Activated T-cell treated with anti-CD3 and anti-CD28 coated beads, Interleukin-2, amount 50 U/mL, for 4 hours (primary cell): Measurements from ENCODE around the gene VSIR. TPM values are rescaled to one million over a fixed set of nuclear protein-coding genes. Genes with fewer than 3 reads are reported as not detected.

Experiments used
- ATAC-seq, 2 donors: fragments of 200-7000 bp; cut with Tn5 transposase; one replicate each; pipeline ENCODE4 v1.10.0; 2021
- DNase-seq: peaks from one replicate; pipeline ENCODE4 v3.0.0-alpha.2; 2020
- H3K27me3 Mint-ChIP-seq: one replicate; pipeline ENCODE4 v1.8.0; 2021; ENCODE audit warnings: low read depth, mixed read lengths
- H3K36me3 Mint-ChIP-seq: one replicate; pipeline ENCODE4 v1.8.0; 2022; ENCODE audit warnings: mixed read lengths; ENCODE audit not compliant: insufficient read depth
- H3K4me1 Mint-ChIP-seq: one replicate; pipeline ENCODE4 v1.8.0; 2021; ENCODE audit warnings: low read depth, mixed read lengths
- H3K4me3 Mint-ChIP-seq: one replicate; pipeline ENCODE4 v1.8.0; 2021; ENCODE audit warnings: mild to moderate bottlenecking, moderate library complexity, mixed read lengths
- H3K9me3 Mint-ChIP-seq: one replicate; pipeline ENCODE4 v1.8.0; 2021; ENCODE audit warnings: mixed read lengths
- total RNA-seq, 3 donors: library from RNA; stranded (reverse); gene quantifications; one replicate each; pipeline ENCODE4 v1.2.1, GENCODE V29; 2021

The VSIR gene
- total RNA-seq, 3 donors from 2014 or later = 238 to 274 (median 240) TPM

DNA sequence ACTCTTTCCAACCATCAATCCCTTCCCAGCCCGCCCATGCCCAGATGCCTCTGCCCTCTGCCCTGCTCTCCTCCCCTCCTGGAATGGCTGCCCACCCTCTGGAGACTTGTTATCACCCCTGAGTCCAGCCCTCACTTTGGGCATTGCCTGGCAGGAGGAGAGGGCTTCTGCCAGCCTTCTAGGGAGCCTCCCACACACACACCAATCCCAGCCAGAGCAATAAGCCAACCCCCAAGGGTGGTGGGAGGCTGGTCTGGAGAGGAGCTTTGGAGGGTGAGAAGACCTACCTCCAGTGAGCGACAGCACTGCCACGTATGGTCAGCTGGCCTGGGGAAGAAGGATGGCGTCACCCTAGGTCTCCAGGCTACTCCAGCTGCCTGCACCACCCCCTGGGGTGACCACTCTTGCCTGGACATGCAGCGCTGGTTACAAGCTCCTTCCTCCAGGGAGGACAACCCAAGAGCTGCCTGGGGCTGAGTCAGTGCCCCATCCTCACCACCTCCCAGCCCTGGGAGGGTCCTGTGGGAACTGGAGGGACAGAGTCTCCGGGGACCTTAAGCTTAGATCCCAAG, 62.2 kb downstream of the VSIR start:
- Mint-ChIP-seq H3K4me3 (no peak overlapping the region), H3K27me3 (no peaks in the 10 kb centered on the region), H3K9me3 (no peaks in the 10 kb centered on the region), H3K4me1 (peaks cover 66% of the 10 kb centered on the region), H3K36me3 (no peaks in the 10 kb centered on the region)
- DNase-seq = no peak
- no peak for ATAC-seq

DNA sequence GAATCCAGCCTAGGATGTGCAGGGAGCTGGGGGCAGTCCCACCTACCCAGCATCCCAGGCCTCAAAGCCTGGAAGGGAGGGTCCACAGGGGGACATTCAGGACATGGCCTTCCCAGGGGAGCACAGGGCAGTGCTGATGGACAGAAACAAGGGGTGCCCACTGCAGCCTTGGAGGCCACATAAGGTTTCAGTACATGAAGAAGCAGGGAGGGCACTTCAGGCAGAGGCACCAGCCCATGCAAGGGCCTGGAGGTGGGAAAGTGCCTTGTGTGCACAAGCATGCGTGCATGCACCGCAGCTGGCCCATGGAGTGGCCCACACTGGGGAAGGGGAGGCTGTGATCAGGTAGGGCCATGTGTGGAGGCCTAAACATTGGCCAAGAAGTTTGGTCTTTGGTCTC, 62.8 kb downstream of the VSIR start:
- ATAC-seq = no peak
- H3K9me3 Mint-ChIP-seq = no peaks in the 10 kb centered on the region
- H3K4me3 Mint-ChIP-seq = no peak overlapping the region
- DNase-seq = no peak
- no peaks in the 10 kb centered on the region for H3K27me3 Mint-ChIP-seq
- no peaks in the 10 kb centered on the region for H3K36me3 Mint-ChIP-seq
- H3K4me1 Mint-ChIP-seq = peaks cover 61% of the 10 kb centered on the region

DNA sequence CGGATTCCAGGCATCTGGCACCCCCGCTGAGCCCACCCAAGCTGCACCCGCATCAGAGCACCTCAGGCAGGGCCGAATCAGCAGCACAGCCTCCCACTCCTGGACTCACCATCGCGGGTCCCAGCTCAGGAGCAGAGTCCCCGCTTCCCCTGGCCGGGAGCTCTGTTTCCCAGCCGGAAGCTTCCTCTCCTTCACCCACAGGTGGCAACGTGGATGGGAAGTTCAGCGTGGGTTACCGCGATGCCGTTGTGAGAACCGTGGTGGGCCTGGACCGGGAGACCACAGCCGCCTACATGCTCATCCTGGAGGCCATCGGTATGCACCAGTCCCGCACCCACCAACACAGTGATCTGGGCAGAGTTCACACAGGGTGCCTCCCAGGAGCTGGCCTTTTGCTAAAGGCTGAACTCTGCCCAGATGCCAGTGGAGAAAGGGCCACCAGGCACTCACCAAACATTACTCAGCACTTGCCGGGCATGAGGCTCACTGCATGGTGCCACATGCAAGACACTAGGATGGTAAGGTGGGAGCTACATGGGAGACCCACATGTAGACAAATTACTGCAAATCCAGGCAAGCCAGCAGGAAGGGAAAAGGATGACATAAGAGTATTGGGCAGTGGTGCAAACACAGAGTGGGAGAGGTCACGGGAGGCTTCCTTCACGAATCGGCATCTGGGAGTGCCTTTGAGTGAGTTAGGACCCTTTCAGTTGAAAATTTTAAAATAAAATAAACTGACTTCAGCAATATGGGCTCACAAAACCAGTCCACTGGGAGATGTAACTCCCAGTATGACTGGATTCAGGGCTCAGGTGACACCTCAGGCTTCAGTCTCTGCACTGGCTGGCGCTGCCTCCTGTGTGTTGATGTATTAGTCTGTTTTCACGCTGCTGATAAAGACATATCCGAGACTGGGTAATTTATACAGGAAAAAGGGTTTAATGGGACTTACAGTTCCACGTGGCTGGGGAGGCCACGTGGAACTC, 64.1 kb downstream of the VSIR start:
- Mint-ChIP-seq H3K27me3 (no peaks in the 10 kb centered on the region), H3K36me3 (no peaks in the 10 kb centered on the region), H3K9me3 (no peaks in the 10 kb centered on the region), H3K4me1 (peaks cover 49% of the 10 kb centered on the region), H3K4me3 (no peak overlapping the region)
- DNase-seq = no peak
- no peak for ATAC-seq

DNA sequence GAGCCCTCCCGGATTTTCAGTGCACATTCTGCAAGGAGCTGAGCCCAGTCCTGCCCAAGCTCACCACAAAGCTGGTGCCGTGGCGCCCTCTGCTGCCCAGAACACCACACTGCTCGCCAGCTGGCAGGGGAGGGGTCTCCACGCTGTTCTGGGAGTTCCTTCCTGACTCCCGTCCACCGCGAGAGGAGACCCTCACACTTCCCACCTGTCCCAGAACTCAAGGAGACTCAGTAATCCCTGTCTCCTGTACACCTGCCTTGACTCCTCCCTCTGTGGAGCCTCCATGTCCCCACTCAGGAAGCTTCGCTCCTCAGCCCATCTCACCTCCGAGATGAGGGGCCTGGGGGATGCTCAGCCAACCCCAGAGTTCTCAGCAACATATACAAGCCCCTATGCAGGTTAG, 65.0 kb downstream of the VSIR start:
- Mint-ChIP-seq H3K4me1 (peaks cover 40% of the 10 kb centered on the region), H3K36me3 (no peaks in the 10 kb centered on the region), H3K27me3 (no peaks in the 10 kb centered on the region), H3K9me3 (no peaks in the 10 kb centered on the region), H3K4me3 (no peak overlapping the region)
- ATAC-seq = peak; percentile 63 to 67
- DNase-seq = peak; percentile 69

DNA sequence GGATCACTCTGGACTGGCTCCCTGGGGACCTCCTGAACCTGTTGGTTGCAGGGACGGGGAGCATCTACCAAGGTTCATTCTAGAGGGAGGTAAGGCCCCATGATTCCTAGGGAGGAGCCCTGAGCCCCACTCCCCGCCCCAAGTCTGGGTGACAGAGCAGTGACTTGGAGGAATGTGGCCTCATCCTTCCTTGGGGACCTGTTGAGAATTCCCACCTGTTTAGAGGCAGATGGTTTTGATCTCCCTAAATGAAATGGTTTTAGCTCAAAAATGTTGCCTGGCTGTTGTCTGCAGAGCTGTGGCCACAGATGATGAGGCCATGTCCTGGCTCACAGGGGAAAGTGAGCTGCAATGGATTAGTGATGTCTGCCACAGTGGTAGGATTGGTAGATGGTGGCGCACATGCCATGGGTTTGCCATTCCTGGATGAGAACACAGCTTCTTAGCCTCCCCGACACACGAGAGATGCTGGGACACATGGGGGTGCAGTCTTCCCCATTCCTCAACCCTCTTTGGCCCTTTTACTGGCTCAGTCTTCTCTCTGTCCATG, 66.0 kb downstream of the VSIR start:
- DNase-seq (no peak), ATAC-seq (no peak)
- no peaks in the 10 kb centered on the region for H3K36me3 Mint-ChIP-seq
- H3K4me1 Mint-ChIP-seq = peaks cover 31% of the 10 kb centered on the region
- H3K4me3 Mint-ChIP-seq = no peak overlapping the region
- no peaks in the 10 kb centered on the region for H3K9me3 Mint-ChIP-seq
- H3K27me3 Mint-ChIP-seq = no peaks in the 10 kb centered on the region

DNA sequence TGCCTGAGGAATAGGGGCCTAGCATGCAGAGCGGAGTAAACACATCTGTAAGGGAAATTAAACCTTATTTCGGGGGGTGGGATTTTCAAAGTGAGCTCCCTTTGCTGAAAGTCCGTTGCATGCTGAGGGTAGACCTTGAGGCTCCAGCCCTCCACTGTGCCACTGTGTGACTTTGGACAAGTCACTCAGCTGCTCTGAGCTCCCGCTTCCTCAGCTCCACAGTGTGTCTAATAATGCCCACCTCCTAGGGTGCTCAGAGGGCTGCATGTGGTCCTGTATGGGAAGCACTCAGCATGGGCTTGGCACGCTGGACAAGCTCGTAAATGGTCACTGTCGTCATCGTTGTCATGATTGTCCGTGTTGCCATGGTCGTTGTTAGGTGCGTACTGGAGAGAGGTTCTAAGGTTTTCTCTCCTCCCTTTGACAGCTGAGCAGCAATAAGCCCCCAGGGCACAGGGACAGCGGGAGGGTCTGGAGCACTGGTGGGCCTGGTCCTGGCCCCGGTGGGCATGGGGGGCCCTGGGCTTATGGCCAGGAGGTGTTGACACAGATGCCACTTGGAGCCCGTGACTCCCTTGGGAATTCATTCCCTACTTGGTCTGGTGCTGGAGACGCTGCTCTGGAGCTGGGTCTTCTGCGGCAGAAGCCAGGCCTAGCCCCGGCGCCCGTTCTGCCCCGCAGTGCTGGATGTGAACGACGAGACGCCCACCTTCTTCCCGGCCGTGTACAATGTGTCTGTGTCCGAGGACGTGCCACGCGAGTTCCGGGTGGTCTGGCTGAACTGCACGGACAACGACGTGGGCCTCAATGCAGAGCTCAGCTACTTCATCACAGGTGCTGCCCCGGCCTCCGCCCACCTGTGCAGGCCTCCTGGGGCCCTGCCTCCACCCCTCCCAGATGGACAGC, 66.9 kb downstream of the VSIR start:
- Mint-ChIP-seq H3K9me3 (no peaks in the 10 kb centered on the region), H3K36me3 (no peaks in the 10 kb centered on the region), H3K27me3 (no peaks in the 10 kb centered on the region), H3K4me3 (no peak overlapping the region), H3K4me1 (peaks cover 22% of the 10 kb centered on the region)
- DNase-seq (no peak), ATAC-seq (no peak)

DNA sequence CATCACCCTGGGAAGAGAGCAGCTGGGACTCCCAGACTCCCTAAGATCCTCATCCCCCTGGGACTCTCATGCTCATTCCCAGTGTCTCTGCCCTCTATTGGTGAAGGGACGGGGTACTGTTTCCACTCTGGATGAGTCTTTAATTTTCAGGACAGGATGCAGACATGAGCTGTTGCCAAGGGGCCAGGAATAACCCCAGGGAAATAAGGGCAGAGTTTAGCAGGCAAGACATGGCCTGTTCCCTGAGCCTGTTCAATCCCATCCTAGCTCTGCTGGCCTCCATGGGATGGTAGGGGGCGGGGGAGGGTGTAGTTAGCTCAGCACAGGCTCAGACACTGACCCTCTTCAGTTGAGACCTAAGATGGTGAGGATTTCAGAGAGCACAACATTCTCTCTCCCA, 67.7 kb downstream of the VSIR start:
- ATAC-seq (no peak), DNase-seq (no peak)
- Mint-ChIP-seq H3K4me1 (peaks cover 21% of the 10 kb centered on the region), H3K9me3 (no peaks in the 10 kb centered on the region), H3K36me3 (no peaks in the 10 kb centered on the region), H3K27me3 (no peaks in the 10 kb centered on the region), H3K4me3 (no peak overlapping the region)

DNA sequence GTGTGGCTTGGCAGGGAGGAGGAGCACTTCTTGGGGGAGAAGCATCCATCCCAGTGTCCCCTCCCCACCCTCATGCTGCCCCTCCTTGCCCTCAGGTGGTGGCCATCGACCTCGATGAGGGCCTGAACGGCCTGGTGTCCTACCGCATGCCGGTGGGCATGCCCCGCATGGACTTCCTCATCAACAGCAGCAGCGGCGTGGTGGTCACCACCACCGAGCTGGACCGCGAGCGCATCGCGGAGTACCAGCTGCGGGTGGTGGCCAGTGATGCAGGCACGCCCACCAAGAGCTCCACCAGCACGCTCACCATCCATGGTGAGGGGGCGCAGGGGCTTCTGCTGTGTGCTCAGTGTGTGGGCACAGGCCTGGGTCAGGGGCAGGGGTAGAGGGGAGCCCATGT, 68.5 kb downstream of the VSIR start:
- Mint-ChIP-seq H3K36me3 (no peaks in the 10 kb centered on the region), H3K4me3 (no peak overlapping the region), H3K9me3 (no peaks in the 10 kb centered on the region)

DNA sequence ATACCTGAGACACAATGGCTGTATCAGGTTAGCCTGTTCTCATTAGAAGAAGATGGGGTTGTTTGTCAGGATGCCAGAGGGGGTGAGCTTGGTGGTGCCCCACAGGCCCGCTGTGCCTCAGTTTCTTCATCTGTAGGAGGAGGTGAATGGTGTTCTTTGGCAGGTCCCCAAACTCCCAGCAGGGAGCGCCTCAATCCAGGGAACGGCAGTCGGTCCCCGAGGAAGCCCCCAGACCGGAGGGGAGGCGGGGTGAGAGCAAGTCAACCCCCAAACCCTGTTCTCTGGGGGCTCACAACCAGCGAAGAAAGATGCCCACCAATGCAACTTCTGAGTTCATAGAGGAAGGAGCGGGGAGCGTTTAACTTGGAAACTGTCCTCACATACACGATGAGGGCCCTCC, 69.7 kb downstream of the VSIR start:
- DNase-seq (no peak), ATAC-seq (no peak)
- no peaks in the 10 kb centered on the region for H3K9me3 Mint-ChIP-seq
- H3K4me1 Mint-ChIP-seq = peaks cover 22% of the 10 kb centered on the region
- no peaks in the 10 kb centered on the region for H3K27me3 Mint-ChIP-seq
- no peaks in the 10 kb centered on the region for H3K36me3 Mint-ChIP-seq
- no peak overlapping the region for H3K4me3 Mint-ChIP-seq

More for the DNA sequence above, 68.5 kb downstream of the VSIR start:
- no peaks in the 10 kb centered on the region for H3K27me3 Mint-ChIP-seq
- DNase-seq (no peak), ATAC-seq (no peak)
- peaks cover 19% of the 10 kb centered on the region for H3K4me1 Mint-ChIP-seq

DNA sequence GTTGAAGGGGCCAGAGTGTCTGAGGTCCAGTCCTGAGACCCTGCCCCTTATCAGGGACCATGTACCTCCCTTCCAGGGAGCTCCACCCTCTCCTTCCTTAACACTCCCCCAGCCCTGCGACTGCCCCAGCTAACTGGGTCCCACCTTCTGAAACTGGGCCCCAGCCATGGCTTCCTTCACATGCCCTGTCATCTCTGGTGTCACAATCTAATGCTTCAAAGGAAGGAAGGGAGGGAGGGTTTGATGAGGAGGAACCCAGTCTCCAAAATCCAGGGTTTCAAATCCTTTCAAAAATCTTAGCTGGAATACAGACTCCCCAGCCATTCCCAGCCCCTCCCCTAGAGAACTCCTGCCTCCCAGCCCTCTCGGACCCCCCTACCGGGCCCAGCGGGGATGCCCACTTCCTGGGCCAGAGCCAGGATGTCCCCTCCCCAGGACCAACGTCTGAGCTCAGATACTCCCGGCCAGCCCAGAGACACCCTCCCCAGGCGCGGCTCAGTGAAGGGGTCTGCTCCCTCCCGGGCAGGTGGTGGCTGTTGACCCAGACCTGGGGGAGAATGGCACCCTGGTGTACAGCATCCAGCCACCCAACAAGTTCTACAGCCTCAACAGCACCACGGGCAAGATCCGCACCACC, 71.7 kb downstream of the VSIR start:
- no peak overlapping the region for H3K4me3 Mint-ChIP-seq
- no peak for ATAC-seq
- H3K9me3 Mint-ChIP-seq = no peaks in the 10 kb centered on the region
- no peak for DNase-seq
- no peaks in the 10 kb centered on the region for H3K27me3 Mint-ChIP-seq
- no peaks in the 10 kb centered on the region for H3K36me3 Mint-ChIP-seq
- H3K4me1 Mint-ChIP-seq = peaks cover 26% of the 10 kb centered on the region

DNA sequence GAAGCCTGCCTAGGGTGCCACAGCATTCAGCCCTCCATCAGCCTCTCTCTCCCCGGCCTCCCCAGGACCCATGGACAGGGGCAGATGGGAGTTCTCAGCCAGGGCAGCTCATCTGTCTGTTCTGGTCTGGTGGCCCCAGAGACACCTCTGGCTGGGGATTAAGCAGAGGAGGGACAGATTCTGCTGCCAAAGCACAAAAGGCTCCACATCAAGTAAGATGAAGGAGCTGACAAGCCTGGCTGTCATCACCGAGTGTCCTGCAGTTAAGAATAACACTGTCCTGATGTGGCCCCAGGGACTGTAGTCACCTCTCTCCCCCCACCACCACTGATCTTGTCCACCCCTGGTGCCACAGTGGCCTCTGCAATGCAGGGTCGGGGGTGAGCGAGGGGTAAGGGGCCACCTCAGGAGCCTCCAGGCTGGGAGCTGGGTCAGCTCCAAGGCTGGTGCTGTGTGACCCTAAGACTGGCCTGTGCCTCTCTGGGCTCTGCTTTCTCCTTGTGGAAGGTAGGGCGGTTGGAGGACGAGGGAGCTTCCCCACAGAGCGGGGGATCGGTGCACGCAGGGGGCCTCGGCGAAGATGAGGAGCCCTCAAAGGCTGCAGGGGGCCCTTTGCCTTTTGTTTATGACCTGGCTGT, 72.5 kb downstream of the VSIR start:
- Mint-ChIP-seq H3K4me3 (no peak overlapping the region), H3K27me3 (no peaks in the 10 kb centered on the region), H3K4me1 (peaks cover 28% of the 10 kb centered on the region), H3K9me3 (no peaks in the 10 kb centered on the region), H3K36me3 (no peaks in the 10 kb centered on the region)
- DNase-seq (no peak), ATAC-seq (no peak)

DNA sequence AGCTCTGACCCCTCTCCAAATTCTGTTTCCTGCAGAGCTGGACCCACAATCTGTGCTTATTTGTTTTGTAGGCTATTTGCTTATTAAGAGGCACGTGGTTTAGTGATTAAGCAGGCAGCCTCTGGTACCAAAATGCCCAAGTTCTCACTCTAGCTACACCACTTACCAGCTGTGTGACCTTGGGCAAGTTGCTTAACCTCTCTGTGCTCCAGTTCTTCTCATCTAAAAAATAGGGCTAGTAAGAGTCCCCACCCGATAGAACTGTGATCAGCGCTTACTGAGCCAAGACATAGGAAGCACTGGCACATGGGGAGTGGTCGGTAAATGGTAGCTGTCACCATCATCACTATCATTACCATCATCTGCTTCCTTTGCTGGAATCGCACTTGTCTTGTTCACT, 74.6 kb downstream of the VSIR start:
- Mint-ChIP-seq H3K9me3 (no peaks in the 10 kb centered on the region), H3K4me1 (peaks cover 45% of the 10 kb centered on the region), H3K27me3 (no peaks in the 10 kb centered on the region), H3K36me3 (no peaks in the 10 kb centered on the region), H3K4me3 (no peak overlapping the region)
- DNase-seq (no peak), ATAC-seq (peak in 1 of 2 donors; percentile 11)

DNA sequence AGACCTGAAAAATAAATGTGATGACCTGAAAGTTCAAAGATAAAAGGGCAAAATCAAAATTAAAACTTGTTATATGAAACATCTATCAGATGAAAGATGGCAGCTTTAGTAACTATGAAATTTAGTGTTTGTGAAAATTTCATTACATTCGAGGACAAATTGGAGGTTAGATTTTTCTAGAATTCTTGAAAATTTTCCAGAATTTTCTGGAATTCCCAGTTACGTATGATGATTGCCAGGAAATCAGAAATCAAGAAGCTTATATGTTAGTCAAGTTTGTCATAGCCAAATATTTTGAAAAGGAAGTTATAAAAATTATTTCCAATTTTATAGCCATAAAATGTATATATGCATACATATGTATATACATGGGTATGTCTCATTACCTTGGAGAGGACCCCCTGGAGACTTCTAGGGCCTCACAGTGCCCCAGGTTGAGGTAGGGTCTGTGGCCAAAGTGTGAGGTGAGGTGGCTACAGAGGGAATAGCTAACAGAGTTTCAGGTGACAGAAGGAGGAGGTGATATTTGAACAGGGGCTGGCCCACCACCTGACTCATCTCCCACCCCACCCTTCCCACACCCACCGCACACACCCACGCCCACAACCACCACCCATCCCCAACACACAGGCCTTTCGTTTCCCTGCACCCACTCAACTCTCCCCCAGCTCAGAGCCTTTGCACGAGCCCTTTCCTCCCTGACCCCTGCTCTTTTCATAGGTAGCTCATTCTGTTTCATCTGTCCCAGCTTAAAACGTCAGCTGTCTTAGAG, 75.2 kb downstream of the VSIR start:
- Mint-ChIP-seq H3K4me1 (peaks cover 48% of the 10 kb centered on the region), H3K27me3 (no peaks in the 10 kb centered on the region), H3K4me3 (no peak overlapping the region), H3K9me3 (no peaks in the 10 kb centered on the region), H3K36me3 (no peaks in the 10 kb centered on the region)
- ATAC-seq = peak; percentile 61 to 80
- peak; percentile 52 for DNase-seq
